T-helper 2 cell treated with Interferon-gamma antibody and Interleukin-4, amounts not matched to agents 5 μg/mL and 100 μg/mL, for 36 hours (primary cell): ENCODE results near the gene ATP8B4.

Experiments
- DNase-seq: peaks from one replicate; pipeline ENCODE4 v3.0.0; 2021; ENCODE audit warnings: low spot score
- H3K27ac Mint-ChIP-seq: one replicate; pipeline ENCODE4 v1.8.0; 2021; ENCODE audit warnings: mild to moderate bottlenecking, mixed read lengths
- H3K27me3 Mint-ChIP-seq: one replicate; pipeline ENCODE4 v1.8.0; 2021; ENCODE audit warnings: low read depth, mixed read lengths
- H3K36me3 Mint-ChIP-seq: one replicate; pipeline ENCODE4 v1.8.0; 2021; ENCODE audit warnings: low read depth, mixed read lengths
- H3K4me1 Mint-ChIP-seq: one replicate; pipeline ENCODE4 v1.8.0; 2021; ENCODE audit warnings: low read depth, mixed read lengths
- H3K4me3 Mint-ChIP-seq: one replicate; pipeline ENCODE4 v1.8.0; 2022; ENCODE audit warnings: mild to moderate bottlenecking, moderate library complexity, mixed read lengths
- H3K9me3 Mint-ChIP-seq: one replicate; pipeline ENCODE4 v1.8.0; 2021; ENCODE audit warnings: mixed read lengths

The ATP8B4 gene

GRCh38 chr15:50017522-50017921 is 101.5 kb downstream of the ATP8B4 start:
- no peaks in the 10 kb centered on the region for H3K27me3 Mint-ChIP-seq
- H3K27ac Mint-ChIP-seq = no peak overlapping the region
- peaks cover 9% of the 10 kb centered on the region for H3K36me3 Mint-ChIP-seq
- H3K4me3 Mint-ChIP-seq = no peak overlapping the region
- DNase-seq = no peak
- H3K4me1 Mint-ChIP-seq = peaks cover 6% of the 10 kb centered on the region
- no peaks in the 10 kb centered on the region for H3K9me3 Mint-ChIP-seq

DNA sequence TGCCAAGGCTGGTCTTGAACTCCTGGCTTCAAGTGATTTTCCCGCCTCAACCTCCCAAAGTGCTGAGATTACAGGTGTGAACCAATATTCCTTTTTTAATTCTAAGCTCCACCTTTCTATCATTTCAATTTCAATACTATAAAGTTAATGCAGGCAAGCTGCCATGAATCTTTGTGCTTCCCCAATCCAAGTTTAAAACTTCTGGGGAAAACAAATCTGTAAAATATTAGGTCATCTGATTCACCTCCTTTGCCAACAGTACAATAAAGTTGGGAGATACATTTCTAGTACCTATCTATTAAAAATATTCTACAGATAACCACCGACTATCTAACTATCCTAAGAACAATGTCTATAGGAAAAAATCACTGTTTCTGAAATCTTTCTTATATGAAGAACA is 102.1 kb downstream of the ATP8B4 start:
- no peak overlapping the region for H3K27ac Mint-ChIP-seq
- DNase-seq = no peak
- no peak overlapping the region for H3K4me3 Mint-ChIP-seq
- H3K9me3 Mint-ChIP-seq = no peaks in the 10 kb centered on the region
- peaks cover 9% of the 10 kb centered on the region for H3K36me3 Mint-ChIP-seq
- H3K4me1 Mint-ChIP-seq = peaks cover 6% of the 10 kb centered on the region
- H3K27me3 Mint-ChIP-seq = no peaks in the 10 kb centered on the region

DNA sequence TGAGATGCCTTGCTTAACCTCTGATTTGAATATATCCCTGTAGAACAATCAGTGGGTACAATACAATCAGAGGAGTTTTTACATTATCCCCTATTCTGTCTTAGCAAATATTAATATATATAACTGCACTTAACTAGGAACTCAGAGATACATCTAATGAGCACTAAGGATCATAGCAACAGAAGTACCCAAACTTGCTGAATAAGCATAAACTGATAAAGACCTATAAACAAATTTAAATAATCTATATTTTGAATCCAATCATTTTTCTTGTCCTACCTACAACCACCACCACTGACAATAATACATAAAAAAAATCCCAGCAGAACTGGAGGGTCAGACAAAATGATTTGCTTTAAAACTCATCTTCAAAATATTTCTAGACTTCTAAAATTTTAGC is 106.2 kb downstream of the ATP8B4 start:
- Mint-ChIP-seq H3K36me3 (peaks cover 11% of the 10 kb centered on the region), H3K4me3 (no peak overlapping the region), H3K27ac (no peak overlapping the region), H3K27me3 (no peaks in the 10 kb centered on the region), H3K9me3 (no peaks in the 10 kb centered on the region), H3K4me1 (peaks cover 2% of the 10 kb centered on the region)
- DNase-seq = no peak

DNA sequence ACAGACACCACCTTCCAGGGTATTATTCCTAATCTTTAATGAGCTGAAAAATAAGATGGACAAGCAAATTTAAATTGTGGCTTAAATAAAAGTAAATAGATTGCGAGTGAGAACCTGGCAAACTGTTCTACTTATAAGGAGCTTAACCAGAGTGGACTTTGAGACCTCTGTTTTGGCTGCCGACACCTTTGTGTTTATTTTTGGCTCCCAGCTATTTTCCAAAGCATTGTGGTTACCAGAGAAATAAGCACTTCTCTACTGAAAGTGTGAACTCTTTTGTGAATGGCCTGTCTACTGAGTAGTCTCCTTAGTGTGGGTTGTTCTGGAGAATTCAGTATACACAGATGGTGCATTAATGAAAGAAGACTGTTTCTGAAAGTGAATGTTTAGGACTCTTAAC is 109.4 kb downstream of the ATP8B4 start:
- H3K4me3 Mint-ChIP-seq = no peak overlapping the region
- DNase-seq = no peak
- H3K36me3 Mint-ChIP-seq = peaks cover 6% of the 10 kb centered on the region
- no peak overlapping the region for H3K27ac Mint-ChIP-seq
- H3K27me3 Mint-ChIP-seq = no peaks in the 10 kb centered on the region
- H3K4me1 Mint-ChIP-seq = no peaks in the 10 kb centered on the region
- H3K9me3 Mint-ChIP-seq = no peaks in the 10 kb centered on the region

DNA sequence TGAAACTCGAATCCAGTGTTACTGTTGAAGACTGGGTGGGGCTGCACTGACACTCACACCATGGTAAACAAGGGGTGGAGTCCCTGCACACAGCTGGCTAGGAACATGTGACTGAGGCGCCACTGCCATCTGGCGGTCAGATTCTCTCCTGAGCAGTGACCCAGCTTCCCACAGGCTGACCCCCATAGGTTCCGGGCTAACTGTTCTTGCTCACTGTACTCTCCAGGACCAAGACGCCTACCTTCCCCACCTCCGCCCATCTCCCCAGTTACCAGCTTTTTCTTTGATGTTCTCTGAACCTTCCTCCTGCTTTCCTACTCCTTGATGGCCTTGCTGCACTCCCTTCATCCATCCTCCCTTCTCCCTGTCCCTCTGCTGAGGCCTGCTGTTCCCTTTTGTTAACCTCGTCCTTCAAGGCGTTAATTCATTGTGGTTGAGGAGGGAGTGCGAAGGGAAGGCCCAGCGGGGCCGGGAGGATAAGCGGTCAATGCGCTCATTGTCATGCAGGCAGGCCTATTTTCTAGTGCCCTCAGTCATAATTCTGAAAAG is 115.2 kb downstream of the ATP8B4 start:
- Mint-ChIP-seq H3K9me3 (no peaks in the 10 kb centered on the region), H3K36me3 (peaks cover 24% of the 10 kb centered on the region), H3K4me1 (peaks cover 10% of the 10 kb centered on the region), H3K27ac (peak overlapping the region; percentile 85), H3K4me3 (peak overlapping the region; percentile 10), H3K27me3 (peaks cover 4% of the 10 kb centered on the region)
- peak; percentile 56 for DNase-seq

- H3K27me3 Mint-ChIP-seq = no peaks in the 10 kb centered on the region
- H3K36me3 Mint-ChIP-seq = peaks cover 24% of the 10 kb centered on the region
- no peak overlapping the region for H3K4me3 Mint-ChIP-seq
- no peak overlapping the region for H3K27ac Mint-ChIP-seq
- no peaks in the 10 kb centered on the region for H3K9me3 Mint-ChIP-seq
- DNase-seq = no peak
- peaks cover 9% of the 10 kb centered on the region for H3K4me1 Mint-ChIP-seq
These were observed 127.4 kb downstream of the ATP8B4 start for GRCh38 chr15:49991587-49991986.

DNA sequence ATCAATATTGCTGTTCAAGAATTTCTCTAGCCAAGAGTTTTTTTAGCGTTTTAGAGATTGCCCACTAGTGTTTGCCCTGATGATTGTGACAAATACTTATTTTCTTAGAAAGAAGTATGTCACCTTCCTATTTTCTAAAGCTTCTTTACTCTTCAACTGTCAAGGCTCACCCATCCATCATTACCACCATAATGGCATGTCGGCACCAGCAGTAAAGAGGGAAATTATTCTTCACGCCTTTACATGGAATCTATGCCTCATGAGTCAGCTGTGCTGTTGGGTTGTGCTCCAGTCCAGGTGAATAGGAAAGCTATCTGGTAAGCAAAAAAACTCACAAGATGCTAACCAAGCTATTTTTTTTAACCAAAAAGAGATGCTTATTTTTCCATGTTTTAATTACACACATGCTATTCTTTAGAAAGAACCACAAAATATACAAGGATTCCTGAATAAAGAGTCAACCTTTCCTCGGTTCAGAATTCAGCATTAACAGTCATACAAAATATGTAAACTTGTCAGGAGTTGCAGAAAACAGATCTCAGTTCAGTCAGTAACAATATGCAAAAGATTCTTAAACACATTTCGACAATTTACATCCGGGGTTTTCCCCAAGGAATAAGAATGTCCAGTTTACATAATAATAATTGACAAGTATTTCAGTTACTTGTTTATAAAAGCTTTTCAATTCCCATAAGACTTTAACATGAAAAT is 128.0 kb downstream of the ATP8B4 start:
- H3K4me3 Mint-ChIP-seq = no peak overlapping the region
- H3K27me3 Mint-ChIP-seq = no peaks in the 10 kb centered on the region
- H3K9me3 Mint-ChIP-seq = no peaks in the 10 kb centered on the region
- DNase-seq = no peak
- no peak overlapping the region for H3K27ac Mint-ChIP-seq
- peaks cover 9% of the 10 kb centered on the region for H3K4me1 Mint-ChIP-seq
- H3K36me3 Mint-ChIP-seq = peaks cover 25% of the 10 kb centered on the region

DNA sequence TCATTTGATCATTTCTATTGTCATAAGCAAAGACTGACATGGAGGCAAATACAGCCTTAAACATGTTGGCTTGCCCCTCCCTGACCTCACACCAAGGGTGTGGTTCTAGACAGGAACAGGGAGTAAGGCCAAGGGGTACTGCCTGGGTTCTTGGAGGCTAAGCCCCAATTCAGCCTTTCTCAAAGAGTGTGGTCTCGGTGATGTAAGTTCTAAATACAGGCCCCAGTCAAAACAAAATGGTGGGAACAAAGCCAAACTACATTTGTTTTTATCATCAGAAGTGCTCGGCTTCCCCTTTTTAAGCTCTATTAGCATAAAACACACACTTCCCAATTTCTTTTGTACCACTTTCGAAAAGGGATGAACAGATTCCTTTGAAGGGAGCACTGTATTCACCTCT is 129.5 kb downstream of the ATP8B4 start:
- Mint-ChIP-seq H3K27me3 (no peaks in the 10 kb centered on the region), H3K4me3 (no peak overlapping the region), H3K27ac (no peak overlapping the region), H3K4me1 (peaks cover 9% of the 10 kb centered on the region), H3K9me3 (no peaks in the 10 kb centered on the region), H3K36me3 (peaks cover 23% of the 10 kb centered on the region)
- no peak for DNase-seq

DNA sequence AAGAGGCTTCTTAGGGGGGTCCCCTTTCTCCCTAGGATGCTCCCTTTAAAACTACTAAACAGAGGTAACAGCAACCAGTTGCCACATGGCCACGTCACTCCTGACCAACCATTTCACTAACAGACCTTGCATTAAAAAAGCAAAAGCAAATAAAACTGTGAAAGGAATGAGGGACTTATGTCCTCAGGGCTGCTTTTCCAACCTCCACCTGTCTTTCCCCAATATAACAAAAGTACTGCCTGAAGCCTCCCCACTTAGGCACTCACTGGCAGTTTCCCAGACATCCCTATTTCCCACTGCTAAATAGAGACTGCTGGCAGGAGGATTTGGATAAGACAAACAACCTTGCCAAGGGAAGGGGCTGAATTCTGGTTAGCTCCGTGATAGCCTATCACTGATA is 130.3 kb downstream of the ATP8B4 start:
- no peaks in the 10 kb centered on the region for H3K9me3 Mint-ChIP-seq
- H3K4me3 Mint-ChIP-seq = no peak overlapping the region
- H3K36me3 Mint-ChIP-seq = peaks cover 23% of the 10 kb centered on the region

DNA sequence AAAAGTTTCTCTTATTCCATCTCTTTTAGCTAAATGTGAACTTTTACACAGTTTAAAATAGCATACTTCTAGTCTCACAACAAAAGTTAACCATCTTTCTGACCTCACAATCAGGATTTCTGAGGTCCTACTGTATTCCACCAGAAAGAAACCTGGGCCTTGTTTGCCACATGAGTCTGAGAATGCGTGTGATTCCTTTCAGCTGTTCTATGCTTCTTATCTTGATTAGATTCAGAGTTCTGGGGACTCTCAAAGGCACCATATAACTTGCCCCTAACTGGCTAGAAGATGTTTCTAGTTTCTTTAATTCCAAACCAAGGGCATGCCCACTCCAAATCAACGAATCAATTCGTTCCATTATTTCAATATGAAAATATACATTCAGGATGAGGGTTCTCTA is 131.1 kb downstream of the ATP8B4 start:
- Mint-ChIP-seq H3K27me3 (no peaks in the 10 kb centered on the region), H3K9me3 (no peaks in the 10 kb centered on the region), H3K27ac (no peak overlapping the region), H3K4me3 (no peak overlapping the region), H3K4me1 (peaks cover 9% of the 10 kb centered on the region), H3K36me3 (peaks cover 26% of the 10 kb centered on the region)
- DNase-seq = no peak

More for the DNA sequence above, 130.3 kb downstream of the ATP8B4 start:
- DNase-seq = no peak
- Mint-ChIP-seq H3K4me1 (peaks cover 9% of the 10 kb centered on the region), H3K27me3 (no peaks in the 10 kb centered on the region), H3K27ac (no peak overlapping the region)

GRCh38 chr15:49987198-49987785 is 131.7 kb downstream of the ATP8B4 start:
- no peak overlapping the region for H3K4me3 Mint-ChIP-seq
- H3K27me3 Mint-ChIP-seq = no peaks in the 10 kb centered on the region
- no peaks in the 10 kb centered on the region for H3K9me3 Mint-ChIP-seq
- peaks cover 23% of the 10 kb centered on the region for H3K36me3 Mint-ChIP-seq
- DNase-seq = no peak
- peaks cover 9% of the 10 kb centered on the region for H3K4me1 Mint-ChIP-seq
- no peak overlapping the region for H3K27ac Mint-ChIP-seq

- Mint-ChIP-seq H3K27me3 (no peaks in the 10 kb centered on the region), H3K27ac (no peak overlapping the region), H3K9me3 (no peaks in the 10 kb centered on the region), H3K4me1 (peaks cover 9% of the 10 kb centered on the region), H3K36me3 (peaks cover 18% of the 10 kb centered on the region), H3K4me3 (no peak overlapping the region)
- no peak for DNase-seq
These were observed 132.7 kb downstream of the ATP8B4 start for GRCh38 chr15:49986326-49986725.

GRCh38 chr15:49985463-49985862 is 133.6 kb downstream of the ATP8B4 start:
- no peak for DNase-seq
- no peak overlapping the region for H3K4me3 Mint-ChIP-seq
- H3K27me3 Mint-ChIP-seq = no peaks in the 10 kb centered on the region
- H3K27ac Mint-ChIP-seq = no peak overlapping the region
- no peaks in the 10 kb centered on the region for H3K9me3 Mint-ChIP-seq
- peaks cover 11% of the 10 kb centered on the region for H3K36me3 Mint-ChIP-seq
- peaks cover 9% of the 10 kb centered on the region for H3K4me1 Mint-ChIP-seq

GRCh38 chr15:49984436-49984835 is 134.6 kb downstream of the ATP8B4 start:
- H3K27ac Mint-ChIP-seq = no peak overlapping the region
- H3K9me3 Mint-ChIP-seq = no peaks in the 10 kb centered on the region
- no peak overlapping the region for H3K4me3 Mint-ChIP-seq
- no peak for DNase-seq
- no peaks in the 10 kb centered on the region for H3K27me3 Mint-ChIP-seq
- H3K36me3 Mint-ChIP-seq = peaks cover 15% of the 10 kb centered on the region
- peaks cover 9% of the 10 kb centered on the region for H3K4me1 Mint-ChIP-seq
